GM18868 (cell line): ENCODE data around the gene GAS1.

Source experiments
- ATAC-seq: cut with Tn5 transposase; IDR thresholded peaks from one replicate; pipeline ENCODE4 v1.9.1; 2021; ENCODE audit warnings: mild to moderate bottlenecking, moderate library complexity; ENCODE audit not compliant: unreplicated experiment

GAS1 gene

GRCh38 chr9:86926145-86926544 lies 21.2 kb downstream of the GAS1 start:
- no peak for ATAC-seq

GRCh38 chr9:86925686-86926085 lies 21.6 kb downstream of the GAS1 start:
- no peak for ATAC-seq

GRCh38 chr9:86924206-86924605 lies 23.1 kb downstream of the GAS1 start:
- ATAC-seq: no peak

- no peak for ATAC-seq
These were observed 26.0 kb downstream of the GAS1 start for GRCh38 chr9:86921151-86921923.

GRCh38 chr9:86918556-86918955 lies 28.8 kb downstream of the GAS1 start:
- ATAC-seq: no peak

- ATAC-seq: no peak
These were observed 35.1 kb downstream of the GAS1 start for GRCh38 chr9:86912210-86912609.

GRCh38 chr9:86909388-86909787 lies 37.9 kb downstream of the GAS1 start:
- ATAC-seq: no peak

GRCh38 chr9:86908261-86908660 lies 39.0 kb downstream of the GAS1 start:
- ATAC-seq: no peak

- ATAC-seq: no peak
These were observed 40.0 kb downstream of the GAS1 start for GRCh38 chr9:86907346-86907745.

- no peak for ATAC-seq
These were observed 43.6 kb downstream of the GAS1 start for GRCh38 chr9:86903734-86904085.

GRCh38 chr9:86902991-86903733 lies 44.1 kb downstream of the GAS1 start:
- ATAC-seq: no peak

GRCh38 chr9:86902586-86902985 lies 44.7 kb downstream of the GAS1 start:
- ATAC-seq: no peak

GRCh38 chr9:86902176-86902575 lies 45.1 kb downstream of the GAS1 start:
- no peak for ATAC-seq

- ATAC-seq: no peak
These were observed 45.8 kb downstream of the GAS1 start for GRCh38 chr9:86901511-86901910.
